Adrenal gland (tissue), 5 donors: Measurements from ENCODE around the gene TNNT3.

ENCODE experiments used
- CTCF ChIP-seq, 6 experiments: fragments of 450-650 bp in 4 of 6; fragments of 200-600 bp in 2 of 6; sonication (generic) in 1 of 6; IDR thresholded peaks; 1 replicate in 5 of 6; 2 replicates in 1 of 6; pipeline versions ENCODE4 v1.5.1 to v1.8.0; 2016 to 2021; ENCODE audit warnings: antibody characterized with exemption in 6 of 6, mild to moderate bottlenecking in 2 of 6, moderate library complexity in 1 of 6
- POLR2A ChIP-seq, 2 donors: fragments of 450-650 bp; IDR thresholded peaks; one replicate each; pipeline ENCODE4 v1.6.1; 2017; ENCODE audit warnings: antibody characterized with exemption in 2 of 2, mild to moderate bottlenecking in 2 of 2, moderate library complexity in 1 of 2
- donor health status: DM: no; HTN: no; CAD: no.

GRCh38 chr11:1932681-1933080 lies 13.2 kb downstream of the TNNT3 start:
- TF ChIP-seq CTCF (IDR thresholded peaks at IDR 0.05), result no peak
- no peak for TF ChIP-seq POLR2A (IDR thresholded peaks at IDR 0.05)
